Measurements from ENCODE around the gene SFT2D2.

GRCh38 chr1:168280296-168280927 lies 54.6 kb downstream of the SFT2D2 start, which contains the start of gene TBX19:
- TF ChIP-seq POLR2AphosphoS5 (IDR thresholded peaks at IDR 0.05) = no peak
- no peak for TF ChIP-seq CTCF (IDR thresholded peaks at IDR 0.05)

Data from suprapubic skin (tissue), 3 donors.